VCaP (cell line): Measurements from ENCODE around the gene UBE3A.

ENCODE experiments used
- H3K27ac ChIP-seq: fragments of 450-650 bp; 2 replicates; pipeline ENCODE4 v1.5.1; 2017
- CTCF ChIP-seq: fragments of 450-650 bp; conservative IDR thresholded peaks from 2 replicates; pipeline ENCODE4 v1.5.1; 2017; ENCODE audit warnings: mild to moderate bottlenecking, moderate library complexity

Gene UBE3A

GRCh38 chr15:25426896-25427610, 11.8 kb downstream of the UBE3A start:
- peak overlapping the region; percentile 61 for H3K27ac ChIP-seq
- TF ChIP-seq CTCF: no peak

GRCh38 chr15:25424073-25424472, 14.8 kb downstream of the UBE3A start:
- H3K27ac ChIP-seq: no peak overlapping the region
- no peak for TF ChIP-seq CTCF

GRCh38 chr15:25422021-25422420, 16.8 kb downstream of the UBE3A start:
- H3K27ac ChIP-seq: no peak overlapping the region
- no peak for TF ChIP-seq CTCF

- no peak for TF ChIP-seq CTCF
- no peak overlapping the region for H3K27ac ChIP-seq
Measured at GRCh38 chr15:25418202-25418601, 20.6 kb downstream of the UBE3A start.

GRCh38 chr15:25417604-25418003, 21.2 kb downstream of the UBE3A start:
- H3K27ac ChIP-seq: no peak overlapping the region
- TF ChIP-seq CTCF: no peak

- no peak overlapping the region for H3K27ac ChIP-seq
- no peak for TF ChIP-seq CTCF
Measured at GRCh38 chr15:25416693-25417092, 22.1 kb downstream of the UBE3A start.

GRCh38 chr15:25415707-25416106, 23.1 kb downstream of the UBE3A start:
- no peak overlapping the region for H3K27ac ChIP-seq
- no peak for TF ChIP-seq CTCF
